Stimulated activated CD4-positive, alpha-beta T cell treated with anti-CD3 and anti-CD28 coated beads, Interleukin-4, amount 100 ng/mL, for 48 hours (primary cell): Measurements from ENCODE around the gene YWHAE.
A peak's percentile ranks its signal among the peaks of the same experiment; 100 is the strongest.
"Not testable (repeated sequence)": the region's sequence is repeated elsewhere in the genome, so short reads cannot be mapped to it uniquely, and the experiment has no call there.

Source experiments
- DNase-seq, 2 donors: peaks; one replicate each; pipeline ENCODE4 v3.0.0-alpha.2; 2020; ENCODE audit warnings: low read depth in 2 of 2

The YWHAE gene

GRCh38 chr17:1325766-1326165, 74.3 kb downstream of the YWHAE start:
- no peak for DNase-seq

- no peak for DNase-seq
These were observed 75.7 kb downstream of the YWHAE start for GRCh38 chr17:1324201-1324771.

DNA sequence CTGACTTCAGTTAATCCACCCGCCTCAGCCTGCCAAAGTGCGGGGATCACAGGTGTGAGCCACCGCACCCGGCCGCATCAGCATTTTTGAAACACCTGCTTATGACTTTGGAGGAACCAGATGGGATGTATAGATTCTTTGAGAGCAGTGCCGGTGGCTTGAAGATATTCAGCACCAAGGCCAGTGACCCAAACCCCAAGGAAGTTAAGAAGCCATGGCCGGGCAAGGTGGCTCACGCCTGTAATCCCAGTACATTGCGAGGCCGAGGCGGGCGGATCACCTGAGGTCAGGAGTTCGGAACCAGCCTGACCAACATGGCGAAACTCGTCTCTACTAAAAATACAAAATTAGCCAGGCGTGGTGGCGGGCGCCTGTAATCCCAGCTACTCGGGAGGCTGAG, 76.7 kb downstream of the YWHAE start:
- DNase-seq = no peak

GRCh38 chr17:1322480-1322879, 77.5 kb downstream of the YWHAE start:
- DNase-seq = no peak

DNA sequence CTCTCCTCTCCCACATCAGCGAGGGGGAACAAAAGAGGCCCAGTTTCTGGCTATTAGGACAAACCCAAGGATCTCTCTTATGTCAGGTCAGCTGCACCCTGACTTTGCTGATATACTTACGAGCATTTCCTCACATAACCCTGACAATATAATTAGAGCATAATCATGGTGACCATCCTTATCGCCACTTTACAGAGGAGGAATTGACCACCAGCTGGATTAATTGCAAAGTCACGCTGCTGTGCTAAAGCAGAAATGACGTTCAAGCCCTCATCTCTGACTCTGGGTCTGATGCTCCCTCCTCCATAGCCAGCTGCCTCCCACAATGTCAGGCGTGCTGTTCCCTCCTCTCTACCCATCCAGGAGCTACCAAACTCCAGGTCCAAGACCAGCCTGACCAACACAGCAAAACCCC, 78.0 kb downstream of the YWHAE start:
- no peak for DNase-seq

GRCh38 chr17:1315891-1316403, 84.1 kb downstream of the YWHAE start:
- no peak for DNase-seq

DNA sequence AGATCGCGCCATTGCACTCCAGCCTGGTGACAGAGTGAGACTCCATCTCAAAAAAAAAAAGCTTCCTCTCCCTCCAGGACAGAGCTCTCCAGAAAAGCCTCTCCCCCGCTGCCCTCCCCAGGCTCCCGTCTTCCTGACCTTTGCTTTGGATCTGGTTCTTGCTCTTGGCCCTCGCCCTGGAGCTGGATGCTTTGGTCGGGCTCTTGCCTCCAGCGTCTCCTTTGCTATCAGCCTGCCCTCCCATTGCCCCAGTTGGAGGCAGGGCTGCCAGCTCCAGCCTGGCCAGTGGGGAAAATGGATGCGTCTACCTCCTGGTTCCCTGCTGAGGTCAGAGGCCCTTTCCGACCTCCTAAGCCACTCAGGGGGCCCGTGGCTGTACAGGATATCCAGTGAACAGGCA, 84.6 kb downstream of the YWHAE start:
- no peak for DNase-seq

DNA sequence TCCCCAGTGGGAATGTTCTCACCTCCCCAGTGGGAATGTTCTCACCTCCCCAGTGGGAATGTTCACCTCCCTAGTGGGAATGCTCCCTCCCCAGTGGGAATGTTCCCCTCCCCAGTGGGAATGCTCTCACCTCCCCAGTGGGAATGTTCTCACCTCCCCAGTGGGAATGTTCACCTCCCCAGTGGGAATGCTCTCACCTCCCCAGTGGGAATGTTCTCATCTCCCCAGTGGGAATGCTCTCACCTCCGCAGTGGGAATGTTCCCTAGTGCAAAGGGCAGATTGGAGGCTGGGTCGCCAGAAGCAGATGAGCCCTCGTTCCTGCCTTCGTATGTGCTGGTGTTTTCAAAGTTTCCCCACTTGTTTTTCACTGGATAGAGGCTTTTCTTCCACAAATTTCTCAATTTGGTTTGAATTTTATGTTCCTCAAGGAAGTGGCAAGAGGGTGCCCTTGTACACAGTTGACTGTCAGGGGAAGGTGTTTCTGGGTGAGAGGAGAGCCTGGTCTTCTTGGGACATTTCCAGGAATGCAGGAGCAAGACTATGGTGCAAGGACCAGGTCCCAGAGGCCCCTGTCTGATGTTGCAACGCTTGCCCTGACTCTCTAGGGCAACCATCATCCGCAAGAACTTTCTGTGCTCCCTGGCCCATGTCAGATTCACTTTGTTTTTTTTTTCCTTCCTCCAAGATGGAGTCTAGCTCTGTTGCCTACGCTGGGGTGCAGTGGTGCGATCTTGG, 86.6 kb downstream of the YWHAE start:
- no peak for DNase-seq

DNA sequence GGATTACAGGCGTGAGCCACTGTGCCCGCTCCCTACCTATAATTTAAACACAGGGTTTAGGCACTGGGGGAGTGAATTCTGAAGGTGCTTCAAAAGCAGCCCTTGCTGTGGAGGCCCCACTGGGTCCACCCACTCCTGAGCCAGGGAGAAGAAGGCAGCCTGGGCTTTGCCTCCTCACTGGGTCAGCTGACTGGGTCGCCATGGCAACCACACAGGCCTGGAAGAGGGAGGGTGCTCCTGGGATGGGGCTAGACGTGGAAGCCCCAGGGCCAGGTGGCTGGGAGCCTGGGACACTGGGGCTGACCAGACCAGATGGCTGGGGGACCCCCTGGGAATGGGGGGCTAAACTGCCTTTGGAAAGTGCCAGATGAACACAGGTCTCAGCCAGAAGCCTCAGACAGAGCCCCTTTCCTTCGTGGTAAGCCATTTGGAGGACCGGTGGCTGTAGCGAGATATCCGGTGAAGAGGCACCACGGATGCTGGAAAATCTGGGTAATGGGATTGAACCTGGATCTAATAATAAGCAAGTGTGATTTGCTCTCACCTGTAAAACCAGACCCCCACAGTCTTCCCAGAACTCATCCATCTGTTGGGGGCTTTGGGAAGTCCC, 87.7 kb downstream of the YWHAE start:
- DNase-seq = no peak

DNA sequence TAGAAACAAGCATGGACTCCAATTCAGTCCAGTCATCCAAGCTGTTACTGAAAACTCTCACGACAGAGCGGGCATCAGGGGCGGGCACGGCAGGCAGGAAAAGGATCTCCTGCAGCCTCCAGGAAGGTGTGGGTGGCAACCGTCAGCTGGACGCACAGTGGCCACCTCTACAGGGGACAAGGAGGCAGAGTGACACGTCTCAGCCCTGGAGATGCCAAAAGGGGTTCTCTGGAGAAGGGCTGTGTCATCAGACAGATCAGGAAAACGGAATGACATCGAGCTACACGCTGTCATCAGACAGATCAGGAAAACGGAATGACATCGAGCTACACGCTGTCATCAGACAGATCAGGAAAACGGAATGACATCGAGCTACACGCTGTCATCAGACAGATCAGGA, 92.2 kb downstream of the YWHAE start:
- not testable (repeated sequence) for DNase-seq

DNA sequence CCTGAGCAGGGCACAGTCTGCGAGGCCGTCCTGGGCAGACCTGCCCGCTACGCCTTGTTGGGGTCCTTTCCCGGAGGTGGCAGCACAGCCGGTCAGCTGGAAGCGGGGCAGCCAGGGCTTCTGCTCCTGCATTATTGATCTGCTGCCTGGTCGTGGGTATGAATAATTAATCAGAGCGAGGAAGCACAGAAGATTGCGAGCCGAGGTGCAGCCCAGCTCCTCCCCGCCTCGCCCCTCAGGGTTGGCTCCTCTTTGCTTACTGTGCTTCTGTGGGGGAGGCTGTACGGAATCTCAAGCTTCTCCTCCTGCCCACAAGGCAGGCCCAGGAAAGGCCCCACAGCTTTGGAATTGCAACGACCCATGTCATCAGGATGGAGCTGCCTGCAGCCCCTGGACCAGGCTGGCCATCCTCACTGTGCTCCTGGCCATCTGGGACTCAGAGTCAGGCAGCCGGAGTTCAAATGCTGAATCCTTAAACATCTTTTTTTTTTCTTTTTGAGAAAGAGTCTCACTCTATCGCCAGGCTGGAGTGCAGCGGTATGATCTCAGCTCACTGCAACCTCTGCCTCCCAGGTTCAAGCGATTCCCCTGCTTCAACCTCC, 95.0 kb downstream of the YWHAE start:
- DNase-seq = no peak

DNA sequence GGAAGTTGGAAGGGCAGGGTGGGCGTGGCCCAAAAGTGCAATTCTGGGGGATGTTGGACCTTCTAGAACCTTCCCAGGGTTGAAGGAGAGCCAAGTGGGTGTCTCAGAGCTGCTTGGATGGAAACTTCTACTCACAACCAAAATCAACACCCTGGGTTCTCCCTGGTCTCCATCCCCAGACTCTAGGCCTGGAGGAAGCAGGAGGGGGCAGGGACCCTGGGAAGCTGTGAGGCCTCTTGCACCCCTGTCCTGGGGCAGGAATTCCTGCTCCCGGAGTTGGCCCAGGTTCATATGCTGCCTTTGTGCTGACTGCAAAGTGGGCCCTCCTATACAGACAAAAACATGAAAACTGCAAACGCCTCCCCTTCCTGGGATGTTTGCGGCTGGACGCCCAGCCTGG, 95.5 kb downstream of the YWHAE start:
- no peak for DNase-seq

GRCh38 chr17:1302761-1303160, 97.3 kb downstream of the YWHAE start:
- DNase-seq = no peak

DNA sequence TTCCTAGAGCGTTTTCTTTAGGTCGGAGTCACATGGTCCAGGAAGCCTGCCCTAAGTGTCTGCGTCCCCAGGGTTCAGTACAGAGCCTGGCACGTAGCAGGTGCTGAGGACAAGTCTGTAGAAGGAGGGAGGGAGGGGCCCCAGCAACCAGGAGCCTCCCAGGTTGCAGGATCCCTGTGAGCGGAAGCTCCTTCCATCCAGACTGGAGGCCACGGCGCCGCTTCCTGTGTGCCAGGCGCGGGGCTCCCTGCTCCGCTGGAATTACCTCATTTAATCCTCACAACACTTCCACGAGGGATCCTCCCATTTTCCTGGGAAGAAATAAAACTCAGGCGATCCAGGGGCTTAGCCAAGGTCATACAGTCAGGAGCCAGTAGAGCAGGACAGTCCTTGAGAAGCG, 98.5 kb downstream of the YWHAE start:
- DNase-seq = no peak

- no peak for DNase-seq
These were observed 99.6 kb downstream of the YWHAE start for GRCh38 chr17:1300371-1300905.

- no peak for DNase-seq
These were observed 100.3 kb downstream of the YWHAE start for GRCh38 chr17:1299552-1300370.

GRCh38 chr17:1298606-1299005, 101.4 kb downstream of the YWHAE start:
- peak in 1 of 2 donors; percentile 13 for DNase-seq
